Neutrophil (primary cell): Measurements from ENCODE around the gene SMYD3.
"Not testable (repeated sequence)": the region's sequence is repeated elsewhere in the genome, so short reads cannot be mapped to it uniquely, and the experiment has no call there.

ENCODE experiments used
- H3K27ac ChIP-seq: fragments of 200-600 bp; sonication (generic); 2 replicates; pipeline ENCODE4 v1.5.1; 2016; ENCODE audit warnings: mild to moderate bottlenecking, moderate library complexity
- H3K27me3 ChIP-seq: fragments of 200-600 bp; sonication (generic); 2 replicates; pipeline ENCODE4 v1.6.0; 2016; ENCODE audit warnings: mild to moderate bottlenecking
- H3K36me3 ChIP-seq: fragments of 200-600 bp; sonication (generic); 2 replicates; pipeline ENCODE4 v1.5.1; 2017
- H3K4me1 ChIP-seq, 2 experiments: fragments of 200-600 bp in 1 of 2; sonication (generic) in 1 of 2; 1 replicate in 1 of 2; 2 replicates in 1 of 2; pipeline versions ENCODE4 v1.5.1 to v1.6.1; 2013 to 2016; ENCODE audit warnings: low read depth in 1 of 2, low read length in 1 of 2, mild to moderate bottlenecking in 1 of 2, moderate library complexity in 1 of 2; ENCODE audit not compliant: control insufficient read depth in 1 of 2, insufficient read depth in 1 of 2
- H3K4me3 ChIP-seq, 2 experiments: fragments of 200-600 bp in 1 of 2; sonication (generic) in 1 of 2; 1 replicate in 1 of 2; 2 replicates in 1 of 2; pipeline ENCODE4 v1.5.1; 2013 to 2016; ENCODE audit warnings: low read depth in 1 of 2, low read length in 1 of 2, mild to moderate bottlenecking in 1 of 2, moderate library complexity in 1 of 2
- H3K9me3 ChIP-seq: fragments of 200-600 bp; sonication (generic); 2 replicates; pipeline ENCODE4 v1.5.1; 2016
- TF ChIP-seq, protein P1 (sequence below): fragments of 200-600 bp; sonication (generic); IDR thresholded peaks from 2 replicates; pipeline ENCODE4 v1.5.1; 2016; ENCODE audit warnings: antibody characterized with exemption

The SMYD3 gene

DNA sequence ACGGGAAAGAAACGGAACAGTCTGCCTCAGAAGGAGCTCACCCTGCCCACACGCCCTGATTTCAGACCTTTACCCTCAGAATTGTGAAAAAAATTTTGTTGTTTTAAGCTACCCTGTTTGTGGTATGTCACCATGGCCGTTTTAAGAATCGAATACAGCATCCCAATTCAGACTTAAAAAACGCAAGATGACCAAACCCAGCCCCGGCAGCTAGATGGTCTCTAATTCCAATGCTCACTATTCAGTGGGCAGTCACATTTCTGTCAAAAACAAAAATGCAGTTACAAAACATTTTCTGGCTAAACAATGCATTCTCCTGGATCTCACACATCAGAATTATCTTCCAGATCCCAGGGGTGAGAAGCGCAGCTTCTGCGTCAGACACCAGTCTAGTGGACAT, 527.5 kb downstream of the SMYD3 start:
- H3K4me3 ChIP-seq = no peak overlapping the region
- TF ChIP-seq, protein P1, sequence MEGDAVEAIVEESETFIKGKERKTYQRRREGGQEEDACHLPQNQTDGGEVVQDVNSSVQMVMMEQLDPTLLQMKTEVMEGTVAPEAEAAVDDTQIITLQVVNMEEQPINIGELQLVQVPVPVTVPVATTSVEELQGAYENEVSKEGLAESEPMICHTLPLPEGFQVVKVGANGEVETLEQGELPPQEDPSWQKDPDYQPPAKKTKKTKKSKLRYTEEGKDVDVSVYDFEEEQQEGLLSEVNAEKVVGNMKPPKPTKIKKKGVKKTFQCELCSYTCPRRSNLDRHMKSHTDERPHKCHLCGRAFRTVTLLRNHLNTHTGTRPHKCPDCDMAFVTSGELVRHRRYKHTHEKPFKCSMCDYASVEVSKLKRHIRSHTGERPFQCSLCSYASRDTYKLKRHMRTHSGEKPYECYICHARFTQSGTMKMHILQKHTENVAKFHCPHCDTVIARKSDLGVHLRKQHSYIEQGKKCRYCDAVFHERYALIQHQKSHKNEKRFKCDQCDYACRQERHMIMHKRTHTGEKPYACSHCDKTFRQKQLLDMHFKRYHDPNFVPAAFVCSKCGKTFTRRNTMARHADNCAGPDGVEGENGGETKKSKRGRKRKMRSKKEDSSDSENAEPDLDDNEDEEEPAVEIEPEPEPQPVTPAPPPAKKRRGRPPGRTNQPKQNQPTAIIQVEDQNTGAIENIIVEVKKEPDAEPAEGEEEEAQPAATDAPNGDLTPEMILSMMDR = no peak
- no peaks in the 10 kb centered on the region for H3K36me3 ChIP-seq

DNA sequence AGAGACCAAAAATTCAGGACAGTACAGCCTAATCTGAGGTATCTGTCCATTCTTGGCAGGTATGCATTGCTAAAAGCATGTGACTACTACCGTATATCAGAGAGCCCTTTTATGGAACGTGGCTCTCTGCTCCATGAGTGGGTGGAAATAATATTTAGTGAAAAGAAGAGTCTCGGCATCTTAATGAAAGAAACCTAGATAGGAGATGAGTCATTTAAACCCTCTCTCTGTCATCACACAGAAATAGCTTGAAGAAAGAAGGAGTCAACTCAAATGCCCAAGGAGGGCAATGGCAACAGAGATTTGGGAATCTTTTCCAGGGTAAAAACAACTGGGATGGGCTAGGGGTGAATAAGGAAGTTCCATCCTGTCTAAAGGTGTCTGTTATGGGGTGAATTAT, 528.2 kb downstream of the SMYD3 start:
- no peaks in the 10 kb centered on the region for H3K27me3 ChIP-seq
- H3K4me1 ChIP-seq = no peaks in the 10 kb centered on the region
- no peak overlapping the region for H3K27ac ChIP-seq
- no peak overlapping the region for H3K4me3 ChIP-seq
- H3K9me3 ChIP-seq = no peaks in the 10 kb centered on the region
- H3K36me3 ChIP-seq = no peaks in the 10 kb centered on the region
- TF ChIP-seq, protein P1 = no peak

More for the DNA sequence above, 527.5 kb downstream of the SMYD3 start:
- Histone ChIP-seq H3K9me3 (no peaks in the 10 kb centered on the region), H3K27ac (no peak overlapping the region), H3K4me1 (no peaks in the 10 kb centered on the region), H3K27me3 (no peaks in the 10 kb centered on the region)

DNA sequence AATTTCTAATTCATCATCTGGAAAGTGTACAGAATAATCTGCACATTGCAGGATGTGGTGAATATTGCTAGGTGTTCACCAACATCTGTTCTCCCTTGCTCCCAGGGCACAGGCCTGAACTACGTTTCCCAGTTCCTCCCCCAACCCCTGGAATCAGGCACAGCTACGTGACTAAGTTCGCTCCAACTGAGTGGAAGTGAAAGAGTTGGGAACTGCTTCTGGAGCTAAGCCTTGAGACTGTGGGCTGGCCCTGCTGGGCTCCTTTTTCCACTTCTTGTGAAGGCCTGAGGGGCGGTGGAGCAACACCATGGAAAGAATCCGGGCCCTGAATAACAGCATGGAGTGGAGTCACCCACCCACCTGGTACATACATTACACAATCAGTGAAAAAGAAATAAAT, 534.6 kb downstream of the SMYD3 start:
- Histone ChIP-seq H3K27ac (no peak overlapping the region), H3K36me3 (no peaks in the 10 kb centered on the region), H3K27me3 (no peaks in the 10 kb centered on the region), H3K9me3 (no peaks in the 10 kb centered on the region), H3K4me3 (no peak overlapping the region), H3K4me1 (no peaks in the 10 kb centered on the region)
- TF ChIP-seq, protein P1 = no peak

DNA sequence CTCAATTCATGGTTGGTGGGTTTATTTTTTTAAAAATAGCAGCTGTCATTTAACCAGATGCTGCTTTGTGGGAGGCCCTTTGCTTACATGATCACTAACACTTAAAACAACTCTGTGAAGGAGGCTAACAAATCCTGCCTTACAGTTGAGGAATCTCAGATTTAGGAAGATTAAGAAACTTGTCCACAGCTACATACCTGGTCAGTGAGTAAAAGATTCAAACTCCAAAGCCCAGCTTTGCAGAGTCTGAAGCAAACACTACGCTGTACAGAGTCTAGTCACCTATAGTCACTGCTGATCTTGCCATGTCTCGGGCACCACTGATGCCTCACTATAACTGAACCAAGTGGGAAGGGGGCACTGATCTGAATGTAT, 535.4 kb downstream of the SMYD3 start:
- no peaks in the 10 kb centered on the region for H3K9me3 ChIP-seq
- no peaks in the 10 kb centered on the region for H3K4me1 ChIP-seq
- H3K36me3 ChIP-seq = no peaks in the 10 kb centered on the region
- no peaks in the 10 kb centered on the region for H3K27me3 ChIP-seq
- no peak overlapping the region for H3K27ac ChIP-seq
- H3K4me3 ChIP-seq = no peak overlapping the region
- TF ChIP-seq, protein P1 = no peak

DNA sequence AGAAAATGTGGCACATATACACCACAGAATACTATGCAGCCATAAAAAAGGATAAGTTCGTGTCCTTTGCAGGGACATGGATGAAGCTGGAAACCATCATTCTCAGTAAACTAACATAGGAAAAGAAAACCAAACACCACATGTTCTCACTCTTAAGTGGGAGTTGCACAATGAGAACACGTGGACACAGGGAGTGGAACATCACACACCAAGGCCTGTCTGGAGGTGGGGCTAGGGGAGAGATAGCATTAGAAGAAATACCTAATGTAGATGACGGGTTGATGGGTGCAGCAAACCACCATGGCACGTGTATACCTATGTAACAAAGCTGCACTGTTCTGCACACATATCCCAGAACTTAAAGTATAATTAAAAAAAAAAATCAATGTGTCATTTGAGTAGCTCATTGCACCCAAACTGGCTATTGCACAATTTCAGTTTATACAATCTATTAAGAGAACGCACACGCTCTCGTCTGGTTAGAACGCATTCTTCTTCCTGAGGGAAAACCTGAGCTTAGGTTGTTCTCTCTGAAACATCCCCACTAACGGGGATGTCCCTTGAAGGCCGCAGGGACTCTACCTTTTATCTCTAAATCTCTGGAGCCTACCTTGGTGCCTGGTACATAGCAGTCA, 535.9 kb downstream of the SMYD3 start:
- not testable (repeated sequence) for H3K4me1 ChIP-seq, H3K27me3 ChIP-seq, H3K27ac ChIP-seq, H3K36me3 ChIP-seq, H3K9me3 ChIP-seq, H3K4me3 ChIP-seq

DNA sequence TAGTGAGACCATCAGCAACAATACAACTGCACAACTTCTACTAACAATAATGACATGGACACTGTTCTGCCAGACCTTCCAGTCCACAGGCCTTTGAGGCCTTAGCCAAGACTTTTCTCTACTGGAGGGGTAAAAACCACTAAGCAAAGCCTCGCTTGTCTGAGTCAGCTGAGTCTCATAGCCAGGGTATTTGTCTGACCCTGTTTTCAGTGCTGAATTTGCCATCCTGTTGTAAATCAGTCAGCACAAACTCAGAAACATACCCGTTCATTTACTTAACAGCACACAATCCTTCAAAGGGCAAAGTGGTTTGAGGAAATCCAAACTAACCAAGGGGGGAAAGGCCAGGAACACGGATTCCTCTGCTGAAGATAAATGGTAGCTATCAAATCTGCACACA, 537.8 kb downstream of the SMYD3 start:
- Histone ChIP-seq H3K9me3 (no peaks in the 10 kb centered on the region), H3K27me3 (no peaks in the 10 kb centered on the region), H3K4me1 (no peaks in the 10 kb centered on the region), H3K36me3 (no peaks in the 10 kb centered on the region), H3K27ac (no peak overlapping the region), H3K4me3 (no peak overlapping the region)
- TF ChIP-seq, protein P1 = no peak
